Limb (tissue), 2 donors: ENCODE measurements around the gene SGTB.

Experiments
- DNase-seq, 2 donors: peaks; one replicate each; pipeline ENCODE4 v3.0.0-alpha.2; 2016; ENCODE audit errors: extremely low spot score in 2 of 2

The SGTB gene

GRCh38 chr5:65721720-65722574 is at the start of gene SGTB, which contains the start of gene NLN:
Gene SGTB, minus strand, starts transcription at chr5:65722109. Its CDS starts 1,302 bp downstream, at chr5:65720807.
Gene NLN, plus strand, starts transcription at chr5:65722205. Its CDS starts 169 bp downstream, at chr5:65722374.
- DNase-seq = peak; percentile 82 to 95

GRCh38 chr5:65771266-65771665 is 49.4 kb upstream of the SGTB start:
- DNase-seq = no peak

GRCh38 chr5:65769539-65769938 is 47.6 kb upstream of the SGTB start:
- DNase-seq = no peak

- DNase-seq = no peak
These were observed 46.9 kb upstream of the SGTB start for GRCh38 chr5:65768723-65769346.

- DNase-seq = no peak
These were observed 45.7 kb upstream of the SGTB start for GRCh38 chr5:65767565-65767964.

- DNase-seq = no peak
These were observed 44.9 kb upstream of the SGTB start for GRCh38 chr5:65766781-65767180.

- no peak for DNase-seq
These were observed 44.3 kb upstream of the SGTB start for GRCh38 chr5:65766175-65766574.

GRCh38 chr5:65765582-65765981 is 43.7 kb upstream of the SGTB start:
- DNase-seq = no peak

- DNase-seq = no peak
These were observed 40.3 kb upstream of the SGTB start for GRCh38 chr5:65762234-65762633.

- DNase-seq = no peak
These were observed 38.8 kb upstream of the SGTB start for GRCh38 chr5:65760504-65761275.

- no peak for DNase-seq
These were observed 36.7 kb upstream of the SGTB start for GRCh38 chr5:65758546-65759144.

- DNase-seq = no peak
These were observed 31.3 kb upstream of the SGTB start for GRCh38 chr5:65753189-65753588.

GRCh38 chr5:65750938-65751337 is 29.0 kb upstream of the SGTB start:
- DNase-seq = no peak

GRCh38 chr5:65749956-65750355 is 28.0 kb upstream of the SGTB start:
- no peak for DNase-seq

GRCh38 chr5:65749221-65749844 is 27.4 kb upstream of the SGTB start:
- DNase-seq = no peak

- DNase-seq = peak in 1 of 2 donors; percentile 55
These were observed 20.8 kb upstream of the SGTB start for GRCh38 chr5:65742565-65743231.

- DNase-seq = no peak
These were observed 17.3 kb upstream of the SGTB start for GRCh38 chr5:65739162-65739561.

GRCh38 chr5:65738305-65738704 is 16.4 kb upstream of the SGTB start:
- no peak for DNase-seq

- no peak for DNase-seq
These were observed 15.9 kb upstream of the SGTB start for GRCh38 chr5:65737842-65738241.

GRCh38 chr5:65736011-65736410 is 14.1 kb upstream of the SGTB start:
- no peak for DNase-seq

- no peak for DNase-seq
These were observed 13.0 kb upstream of the SGTB start for GRCh38 chr5:65734921-65735320.
